SK-N-DZ (cell line): ENCODE measurements around the gene ZNF385A. TPM values are rescaled to one million over a fixed set of nuclear protein-coding genes. Genes with fewer than 3 reads are reported as not detected.

Experiments
- DNase-seq: peaks from one replicate; pipeline ENCODE4 v3.0.0-alpha.2; 2015; ENCODE audit warnings: low spot score
- polyA plus RNA-seq, 2 experiments: library from polyadenylated mRNA; depleted of rRNA; stranded (reverse); fragments of >200 nt; gene quantifications; 2 replicates each; pipeline ENCODE4 v1.2.3, GENCODE V29; 2014

ZNF385A gene
- polyA plus RNA-seq (2014; cell fraction: cytosol; rRNA removed): 19.5 and 30.2 TPM in 2 replicates
- polyA plus RNA-seq (2014; cell fraction: nucleus; rRNA removed): 7.6 and 21.2 TPM in 2 replicates

GRCh38 chr12:54384591-54385041, at the start of gene ZNF385A:
Gene ZNF385A (minus strand): TSS chr12:54384733. CDS start chr12:54384514, 219 bp downstream.
- no peak for DNase-seq

GRCh38 chr12:54432815-54433164, 48.3 kb upstream of the ZNF385A start:
- DNase-seq: no peak

DNA sequence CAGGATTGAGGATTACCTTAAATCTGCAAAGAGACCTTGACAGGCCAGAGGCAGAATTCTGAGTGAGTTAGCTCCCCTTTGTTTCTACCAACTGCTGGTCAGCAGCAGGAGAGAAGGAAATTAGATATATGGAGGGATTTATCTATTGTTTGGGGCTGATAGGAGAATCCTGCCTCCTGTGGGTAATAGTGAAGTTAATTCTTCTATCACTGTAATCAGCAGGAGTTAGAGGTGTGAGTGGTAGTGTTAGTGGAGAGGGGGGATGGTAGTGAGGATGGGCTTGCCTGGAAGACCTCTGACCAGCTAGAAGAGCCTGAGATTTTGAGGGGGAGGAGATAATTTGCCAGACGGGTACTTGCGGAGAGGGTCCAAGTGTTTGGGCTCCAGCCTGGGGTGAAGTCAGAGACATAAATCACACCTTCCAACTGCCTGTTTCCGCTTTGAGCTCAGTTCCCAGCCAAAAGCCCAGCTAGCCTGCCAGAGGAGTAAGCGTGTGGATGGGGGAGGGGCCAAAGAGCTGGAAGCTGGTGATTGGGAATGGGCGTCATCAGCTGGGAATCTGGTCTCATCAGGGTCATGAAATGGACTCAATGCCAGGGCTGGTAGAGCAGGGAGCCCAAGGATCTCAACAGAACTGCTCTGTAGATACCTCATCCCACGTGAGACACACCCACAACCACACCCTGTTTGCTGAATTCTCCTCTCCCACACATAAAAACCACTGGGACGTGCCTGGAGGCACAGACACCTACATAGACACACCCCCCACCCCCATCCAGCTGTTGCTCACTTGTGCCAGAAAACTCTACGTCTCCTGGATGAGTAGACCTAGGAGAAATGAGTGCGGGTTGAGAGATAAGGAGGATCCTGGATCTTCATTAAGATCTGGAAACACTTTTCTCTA, 47.6 kb upstream of the ZNF385A start:
- no peak for DNase-seq

GRCh38 chr12:54430471-54431069, 46.0 kb upstream of the ZNF385A start:
- no peak for DNase-seq

DNA sequence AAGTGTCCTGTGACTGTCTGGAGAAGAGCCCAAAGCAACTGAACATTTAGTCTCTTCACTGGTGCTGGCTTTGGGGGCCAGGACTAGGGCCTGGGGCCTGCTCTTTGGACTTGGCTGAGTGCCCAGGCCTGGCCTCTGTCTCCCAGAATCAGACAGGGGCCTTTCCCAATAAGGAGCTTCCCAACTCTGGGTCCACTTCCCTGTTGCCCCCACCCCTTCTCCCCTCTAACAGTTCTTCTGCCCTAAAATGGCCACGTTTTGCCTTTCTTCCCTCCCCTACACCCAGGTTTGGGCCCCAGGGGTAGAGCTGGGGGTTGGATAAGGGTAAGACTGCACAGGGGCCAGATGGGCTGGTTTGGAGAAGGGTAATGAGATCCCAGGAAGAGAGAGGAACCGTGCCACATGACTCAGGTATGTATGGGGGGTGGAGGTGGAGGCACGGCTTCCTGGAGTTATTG, 44.5 kb upstream of the ZNF385A start:
- no peak for DNase-seq

GRCh38 chr12:54428050-54429013, 43.8 kb upstream of the ZNF385A start:
- DNase-seq: no peak

- DNase-seq: no peak
These were observed 42.6 kb upstream of the ZNF385A start for GRCh38 chr12:54427106-54427505.

DNA sequence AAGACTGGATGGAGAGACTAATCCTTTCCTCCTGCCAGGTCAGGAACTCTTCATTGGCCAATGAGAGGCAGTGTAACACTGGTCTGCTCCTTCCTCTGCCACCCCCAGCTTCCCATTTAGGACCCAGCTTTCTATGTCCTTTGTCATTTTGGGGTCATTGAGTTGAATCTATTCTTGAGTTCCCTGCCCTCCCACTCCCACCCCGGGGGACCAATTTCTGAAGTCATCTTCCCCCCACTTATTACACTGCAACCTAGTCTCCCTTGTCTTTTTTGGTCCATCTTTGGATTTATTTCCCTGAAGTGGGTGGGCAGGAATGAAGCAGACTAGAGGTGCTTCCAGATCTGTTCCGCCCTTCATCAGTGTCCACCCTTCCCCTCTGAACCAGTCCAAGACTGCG, 42.2 kb upstream of the ZNF385A start:
- no peak for DNase-seq

- DNase-seq: no peak
These were observed 41.2 kb upstream of the ZNF385A start for GRCh38 chr12:54425702-54426101.

DNA sequence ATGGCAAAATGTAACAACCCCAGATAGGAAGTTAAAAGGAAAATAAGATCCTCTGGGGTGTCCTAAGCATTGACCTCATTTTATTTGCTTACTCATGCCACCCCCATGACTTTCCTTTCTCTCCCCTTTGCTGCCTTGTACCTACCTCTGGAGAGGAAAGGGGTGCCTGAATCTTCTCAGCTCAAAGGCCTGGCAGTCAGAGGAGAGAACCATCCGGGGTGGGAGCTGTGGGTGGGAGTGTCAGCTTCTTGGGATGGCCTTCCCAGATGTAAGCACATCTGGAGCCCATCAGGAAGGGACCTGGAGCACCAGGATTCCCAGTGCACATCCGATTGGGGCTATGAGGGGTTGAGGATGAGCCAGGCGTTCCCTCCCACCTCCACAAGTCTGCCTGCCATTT, 39.7 kb upstream of the ZNF385A start:
- no peak for DNase-seq

DNA sequence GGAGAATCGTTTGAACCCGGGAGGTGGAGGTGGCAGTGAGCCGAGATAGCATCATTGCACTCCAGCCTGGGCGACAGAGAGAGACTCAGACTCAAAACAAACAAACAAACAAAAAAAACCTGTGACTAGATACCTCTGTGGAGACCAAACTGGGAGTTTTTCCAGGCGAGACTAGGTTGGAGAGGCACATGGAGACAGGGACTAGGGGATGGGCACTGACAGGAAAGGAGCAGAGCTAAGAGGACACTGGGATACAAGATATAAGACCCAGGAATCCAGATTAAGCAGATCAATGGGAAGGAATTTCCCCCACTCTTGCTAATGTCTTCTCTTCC, 39.2 kb upstream of the ZNF385A start:
- DNase-seq: no peak

GRCh38 chr12:54421879-54422250, 37.3 kb upstream of the ZNF385A start:
- DNase-seq: no peak

GRCh38 chr12:54421175-54421878, 36.8 kb upstream of the ZNF385A start:
- DNase-seq: no peak

- no peak for DNase-seq
These were observed 36.2 kb upstream of the ZNF385A start for GRCh38 chr12:54420766-54421144.

DNA sequence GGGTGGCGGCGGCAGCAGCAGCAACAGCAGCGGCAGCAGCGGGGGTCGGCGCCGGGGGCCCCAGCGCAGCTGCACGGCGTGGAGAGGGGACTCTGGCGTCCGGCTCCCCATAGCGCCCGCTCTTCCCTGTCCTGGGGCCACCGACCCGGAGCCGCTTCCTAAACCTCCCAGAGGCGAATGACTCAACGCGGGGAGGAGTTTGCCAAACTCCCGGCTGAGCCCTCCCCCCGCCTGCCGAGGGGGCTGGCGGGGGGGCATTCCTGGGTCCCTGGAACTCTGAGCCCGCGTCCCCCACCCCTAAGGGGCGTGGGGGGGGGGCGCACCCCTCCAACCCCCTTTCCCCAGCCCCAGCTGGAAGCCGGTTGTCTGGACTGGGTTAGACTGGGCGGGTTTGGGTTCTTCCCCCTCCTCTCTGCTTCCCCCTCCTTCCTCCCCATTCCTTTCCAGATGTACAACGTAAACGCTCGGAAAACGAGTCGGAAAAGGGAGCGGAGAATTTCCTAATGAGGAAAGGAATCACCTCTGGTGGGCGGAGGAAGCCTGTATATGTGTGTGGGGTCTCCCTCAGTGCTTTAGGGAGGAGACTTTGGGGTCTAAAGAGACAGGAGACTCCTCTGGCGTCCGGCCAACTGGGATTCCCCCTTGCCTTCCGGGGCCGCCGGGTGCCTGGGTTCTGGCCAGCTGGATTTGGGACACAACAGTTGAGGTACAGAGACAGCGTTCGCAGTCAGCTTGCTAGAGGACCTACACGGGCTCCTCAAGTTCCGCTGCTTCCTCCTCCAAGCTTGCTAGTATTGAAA, 34.8 kb upstream of the ZNF385A start, which contains the start of gene ITGA5:
TSS of gene ITGA5 (minus strand) at position 179 of the 800 bp plus-strand sequence. CDS start at position 111, 68 bp downstream.
- DNase-seq: no peak

- DNase-seq: no peak
These were observed 34.0 kb upstream of the ZNF385A start for GRCh38 chr12:54418441-54419087.

- DNase-seq: no peak
These were observed 33.3 kb upstream of the ZNF385A start for GRCh38 chr12:54417712-54418440.

DNA sequence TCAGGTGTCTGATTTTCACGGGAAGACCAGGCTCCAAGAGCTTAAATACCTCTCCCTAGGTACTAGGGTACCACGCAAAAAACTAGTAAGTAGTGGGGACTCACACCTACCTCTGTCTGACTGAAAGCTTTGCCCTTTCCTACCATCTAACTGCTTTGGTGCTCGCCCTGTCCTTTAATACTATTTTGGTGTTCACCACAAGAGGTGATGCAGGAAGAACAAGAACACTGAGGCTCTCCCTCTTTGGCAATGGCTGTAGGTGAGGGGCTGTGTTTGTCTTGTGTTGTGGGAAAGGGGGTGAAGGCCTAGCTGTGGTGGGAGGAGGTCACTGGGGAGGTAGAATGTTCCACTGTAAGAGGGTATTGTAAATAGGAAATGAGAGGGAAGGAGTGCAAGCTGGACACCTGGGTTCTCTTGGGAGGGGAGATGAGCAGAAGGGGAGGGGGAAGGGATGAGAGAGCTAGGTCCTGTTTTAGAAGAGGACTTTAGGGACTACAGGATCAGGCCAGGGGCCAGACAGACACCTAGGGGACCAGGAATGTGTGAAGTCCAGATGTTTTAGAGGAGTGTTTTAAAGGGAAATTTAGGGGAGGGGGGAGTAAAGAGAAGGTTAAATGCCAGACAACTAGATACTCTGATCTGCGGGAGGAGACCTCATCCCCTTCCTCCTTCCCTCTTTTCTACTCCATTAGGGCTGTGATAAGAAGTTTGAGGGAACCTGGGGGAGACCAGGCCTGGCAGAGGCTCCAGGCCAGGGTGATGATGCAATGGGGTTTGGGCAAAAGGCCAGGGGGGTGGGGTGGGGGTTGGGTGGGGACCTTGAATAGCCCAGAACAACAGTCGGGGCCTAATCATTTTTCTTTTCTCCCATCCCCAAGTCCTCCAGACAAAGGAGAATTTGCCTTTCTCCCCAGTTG, 32.4 kb upstream of the ZNF385A start:
- no peak for DNase-seq
